ENCODE data around the gene PTPRD. TPM values are rescaled to one million over a fixed set of nuclear protein-coding genes. Genes with fewer than 3 reads are reported as not detected.

The PTPRD gene
- total RNA-seq, 1 experiment from 2014 or later: 0.84 TPM

- DNase-seq (ENCODE audit: low read depth): no peak
Measured at GRCh38 chr9:10173561-10173960, 439.2 kb downstream of the PTPRD start.

DNA sequence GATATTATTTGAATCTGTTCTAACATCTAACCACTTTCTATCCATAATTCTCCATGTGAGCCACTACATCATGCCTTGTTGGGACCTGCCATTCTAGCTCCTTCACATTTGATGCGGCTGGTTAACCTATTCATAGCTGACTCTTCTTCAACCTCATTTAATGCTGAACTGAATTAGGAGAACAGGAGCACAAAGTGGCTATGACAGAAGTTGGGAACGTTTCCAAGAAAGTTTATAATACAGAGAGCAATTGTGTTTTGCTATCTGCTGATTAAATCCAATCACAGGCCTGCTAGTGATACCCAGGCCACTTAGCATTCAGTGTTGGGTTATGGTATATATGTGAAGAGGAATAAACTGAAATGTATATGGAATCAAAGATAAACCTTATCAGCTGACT is 440.3 kb downstream of the PTPRD start:
- DNase-seq (ENCODE audit: low read depth): no peak

DNA sequence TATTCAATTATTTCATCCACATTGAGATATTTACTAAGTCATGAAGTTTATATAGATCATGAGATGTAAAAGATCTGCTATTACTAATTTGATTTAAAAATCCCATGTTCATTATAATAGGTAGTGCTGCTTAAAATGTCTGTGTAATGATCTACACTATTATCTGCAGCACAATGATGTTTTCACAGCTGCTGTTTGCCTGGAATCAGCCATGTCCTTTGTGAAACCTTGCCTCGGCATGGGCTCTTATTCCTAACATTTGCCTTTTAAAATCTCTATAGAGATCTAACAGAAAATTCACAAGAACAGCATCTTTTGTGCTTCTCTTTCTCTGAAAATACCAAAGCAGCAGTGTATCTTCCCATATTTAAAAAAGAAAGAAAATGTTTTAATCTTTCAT is 444.6 kb downstream of the PTPRD start:
- DNase-seq (ENCODE audit: low read depth): no peak

DNA sequence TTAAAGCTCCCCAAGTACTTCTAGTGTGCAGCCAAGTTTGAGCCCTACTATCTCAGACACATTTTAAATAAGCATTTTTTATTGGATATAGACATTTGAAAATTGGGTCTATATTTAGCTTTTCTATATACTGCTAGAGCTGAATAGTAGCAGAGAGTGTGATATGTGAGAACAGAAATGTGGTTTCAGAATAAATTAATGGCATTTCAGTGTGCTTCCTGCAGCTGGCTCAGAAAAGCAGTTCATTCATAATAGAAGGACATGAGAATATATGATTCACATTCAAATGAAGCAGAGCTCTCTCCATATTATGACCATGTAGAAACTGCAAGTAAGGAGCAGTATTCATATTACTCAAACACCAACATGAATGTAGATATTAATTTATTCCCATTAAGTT is 464.0 kb downstream of the PTPRD start:
- DNase-seq (ENCODE audit: low read depth): no peak

DNA sequence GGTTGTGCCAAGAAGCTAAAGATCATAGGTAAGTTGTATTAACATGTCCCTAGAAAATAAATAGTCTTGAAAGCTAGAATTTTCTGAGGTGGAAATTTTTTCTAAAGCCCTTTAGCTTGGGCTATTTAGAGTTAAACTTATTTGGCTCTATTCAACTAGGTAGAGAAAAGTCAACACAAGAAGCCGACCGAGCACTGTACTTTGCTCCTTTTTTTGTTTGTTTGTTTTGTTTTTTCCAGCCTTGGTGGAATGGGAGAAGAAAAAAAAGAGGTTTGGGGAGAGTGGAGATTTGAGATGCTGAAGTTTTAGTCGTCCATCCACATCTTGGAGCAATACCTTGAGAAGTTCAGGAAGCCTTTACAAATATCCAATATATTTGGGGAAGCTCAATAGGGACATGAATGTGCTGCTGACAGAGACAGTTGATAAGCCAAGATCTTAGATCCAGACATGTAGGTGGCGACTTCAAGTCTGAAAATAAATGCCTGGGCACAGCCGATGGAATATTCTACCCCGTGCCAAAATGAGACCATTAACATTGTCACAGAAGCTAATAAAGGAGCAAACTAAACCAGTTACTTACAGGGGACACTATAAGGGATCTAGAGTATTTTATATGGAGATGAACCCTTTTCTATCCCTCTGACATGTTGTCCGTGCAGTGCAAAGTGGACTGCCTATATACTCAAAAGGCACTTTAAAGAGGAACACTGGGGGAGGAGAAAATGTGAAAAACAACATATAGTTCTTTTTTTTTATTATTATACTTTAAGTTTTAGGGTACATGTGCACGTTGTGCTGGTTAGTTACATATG is 466.1 kb downstream of the PTPRD start:
- DNase-seq (ENCODE audit: low read depth): no peak

DNA sequence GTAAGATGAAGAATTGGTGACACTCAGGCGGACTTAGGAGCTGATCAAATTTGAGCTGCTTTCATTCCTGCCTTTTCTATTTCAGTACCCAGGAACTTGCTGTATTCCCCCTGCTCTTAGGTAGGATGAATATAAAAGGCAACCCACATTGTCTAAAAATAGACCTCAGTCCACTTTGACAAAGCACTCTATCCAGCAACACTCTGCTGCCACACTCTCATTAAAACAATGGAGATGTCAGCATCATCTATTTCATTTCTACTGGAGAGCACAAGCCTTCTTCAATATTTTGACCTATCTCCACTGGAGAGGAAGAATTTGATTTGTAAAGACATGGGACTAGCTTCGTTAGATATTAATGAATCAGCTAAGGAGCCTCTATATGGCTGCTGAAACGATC is 468.4 kb downstream of the PTPRD start:
- DNase-seq (ENCODE audit: low read depth): no peak

DNA sequence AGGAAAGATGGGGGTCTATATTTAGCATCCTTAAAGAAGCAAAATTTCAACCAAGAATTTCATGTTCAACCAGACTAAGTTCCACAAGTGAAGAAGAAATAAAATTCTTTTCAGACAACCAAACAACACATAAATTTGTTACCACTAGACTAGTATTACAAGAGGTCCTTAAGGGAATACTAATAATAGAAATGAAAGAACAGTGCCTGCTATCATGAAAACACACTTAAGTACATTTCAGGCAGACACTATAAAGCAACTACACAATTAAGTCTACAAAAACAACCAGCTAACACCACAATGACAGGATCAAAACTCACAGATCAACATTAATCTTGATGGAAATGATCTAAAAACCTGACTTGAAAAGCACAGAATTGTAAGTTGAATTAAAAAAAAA is 477.2 kb downstream of the PTPRD start:
- no peak for DNase-seq (ENCODE audit: low read depth)

GRCh38 chr9:10134266-10134665 is 478.5 kb downstream of the PTPRD start:
- no peak for DNase-seq (ENCODE audit: low read depth)

- no peak for DNase-seq (ENCODE audit: low read depth)
Measured at GRCh38 chr9:10130061-10130675, 482.6 kb downstream of the PTPRD start.

DNA sequence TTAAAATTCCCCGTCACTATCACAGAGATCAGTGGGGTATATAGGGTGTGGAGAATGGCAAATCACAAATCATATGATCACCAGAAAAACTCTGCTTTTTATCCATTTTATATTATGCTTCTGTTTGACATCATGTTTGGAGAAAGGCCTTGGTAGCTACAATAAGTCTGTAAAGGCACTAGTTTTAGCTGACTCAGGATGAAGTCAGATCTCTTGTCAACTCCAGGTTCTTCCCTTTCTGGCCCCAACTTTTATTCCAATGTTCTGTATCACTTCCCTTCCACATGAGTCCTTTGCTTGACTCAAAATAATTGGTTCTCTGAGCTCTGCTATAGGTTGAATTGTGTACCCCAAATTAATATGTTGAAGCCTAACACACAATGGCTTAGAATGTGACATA is 484.9 kb downstream of the PTPRD start:
- no peak for DNase-seq (ENCODE audit: low read depth)

DNA sequence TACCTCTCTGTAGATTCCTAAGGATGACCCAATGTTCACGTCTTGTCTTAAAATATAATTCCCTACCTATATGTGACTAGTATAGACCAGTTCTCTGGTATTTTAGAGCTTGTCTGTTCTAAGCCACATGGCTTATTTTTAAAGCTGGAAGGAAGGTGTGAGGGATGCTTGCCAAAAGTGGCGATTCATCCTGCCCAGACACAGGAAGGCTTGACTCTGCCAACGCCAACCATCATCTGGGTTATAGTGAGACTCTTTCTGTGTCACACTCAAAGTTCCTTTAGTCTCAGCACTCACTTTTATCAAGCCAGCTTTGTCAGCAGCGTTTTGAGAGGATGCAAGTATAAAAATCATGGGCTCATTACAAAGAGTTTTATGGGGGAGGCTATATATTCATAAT is 500.0 kb downstream of the PTPRD start:
- no peak for DNase-seq (ENCODE audit: low read depth)

GRCh38 chr9:10112070-10112469 is 500.7 kb downstream of the PTPRD start:
- no peak for DNase-seq (ENCODE audit: low read depth)

GRCh38 chr9:10108815-10109214 is 504.0 kb downstream of the PTPRD start:
- DNase-seq (ENCODE audit: low read depth): no peak

GRCh38 chr9:10104774-10105173 is 508.0 kb downstream of the PTPRD start:
- DNase-seq (ENCODE audit: low read depth): no peak

DNA sequence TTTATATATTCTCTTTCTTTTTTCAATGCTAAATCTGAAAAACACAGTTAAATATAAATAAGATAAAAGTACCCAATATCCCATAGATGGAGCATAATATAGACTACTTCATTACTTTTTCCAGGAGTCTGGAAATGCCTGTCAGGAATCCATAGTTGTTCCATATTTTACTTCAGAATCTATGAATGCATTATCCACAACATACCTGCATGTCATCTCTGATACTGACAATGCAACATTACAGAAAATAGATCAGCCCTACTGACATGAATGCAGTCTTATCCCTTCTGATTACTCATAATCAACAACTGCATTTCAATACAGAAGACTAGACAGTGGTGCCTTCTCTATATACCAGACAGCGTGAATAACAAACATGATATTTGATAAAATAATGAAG is 517.6 kb downstream of the PTPRD start:
- DNase-seq (ENCODE audit: low read depth): no peak

- DNase-seq (ENCODE audit: low read depth): no peak
Measured at GRCh38 chr9:10094563-10094962, 518.2 kb downstream of the PTPRD start.

DNA sequence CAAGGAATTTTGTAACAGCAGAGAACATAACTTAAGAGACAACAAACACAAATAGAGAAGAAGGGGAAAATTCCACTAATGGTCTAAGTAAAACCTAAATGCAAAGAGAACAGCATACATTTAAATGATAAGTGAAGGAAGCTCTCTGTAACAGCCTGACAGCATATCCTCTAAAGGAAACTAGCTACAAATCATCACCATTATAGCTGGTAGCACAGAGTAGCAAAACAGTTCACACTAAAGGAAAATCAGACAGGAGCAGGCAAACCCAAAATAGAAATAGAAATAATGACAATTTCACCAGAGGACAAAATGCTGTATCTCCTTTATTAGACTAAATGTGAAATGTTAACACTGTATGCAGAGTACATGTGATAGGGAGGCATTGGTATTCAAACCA is 532.8 kb downstream of the PTPRD start:
- no peak for DNase-seq (ENCODE audit: low read depth)

GRCh38 chr9:10079284-10079964 is 533.4 kb downstream of the PTPRD start:
- DNase-seq (ENCODE audit: low read depth): no peak

DNA sequence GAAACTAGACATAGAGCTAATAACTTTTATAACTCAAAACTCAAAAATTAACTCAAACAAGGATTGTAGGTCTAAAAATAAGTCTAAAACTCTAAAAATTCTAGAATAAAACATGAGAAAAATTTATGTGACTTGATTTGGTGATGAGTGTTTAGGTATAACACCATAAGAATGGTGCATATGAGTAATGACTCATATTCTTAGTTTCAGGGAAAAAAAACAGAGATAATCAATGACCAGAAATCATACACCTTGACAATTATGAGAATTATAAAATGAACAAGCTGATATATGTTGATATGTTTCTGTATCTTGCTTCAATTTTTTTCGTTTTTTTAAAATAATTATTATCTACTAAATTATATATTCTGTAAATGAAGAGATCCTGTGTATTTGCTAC is 541.2 kb downstream of the PTPRD start:
- DNase-seq (ENCODE audit: low read depth): no peak

DNA sequence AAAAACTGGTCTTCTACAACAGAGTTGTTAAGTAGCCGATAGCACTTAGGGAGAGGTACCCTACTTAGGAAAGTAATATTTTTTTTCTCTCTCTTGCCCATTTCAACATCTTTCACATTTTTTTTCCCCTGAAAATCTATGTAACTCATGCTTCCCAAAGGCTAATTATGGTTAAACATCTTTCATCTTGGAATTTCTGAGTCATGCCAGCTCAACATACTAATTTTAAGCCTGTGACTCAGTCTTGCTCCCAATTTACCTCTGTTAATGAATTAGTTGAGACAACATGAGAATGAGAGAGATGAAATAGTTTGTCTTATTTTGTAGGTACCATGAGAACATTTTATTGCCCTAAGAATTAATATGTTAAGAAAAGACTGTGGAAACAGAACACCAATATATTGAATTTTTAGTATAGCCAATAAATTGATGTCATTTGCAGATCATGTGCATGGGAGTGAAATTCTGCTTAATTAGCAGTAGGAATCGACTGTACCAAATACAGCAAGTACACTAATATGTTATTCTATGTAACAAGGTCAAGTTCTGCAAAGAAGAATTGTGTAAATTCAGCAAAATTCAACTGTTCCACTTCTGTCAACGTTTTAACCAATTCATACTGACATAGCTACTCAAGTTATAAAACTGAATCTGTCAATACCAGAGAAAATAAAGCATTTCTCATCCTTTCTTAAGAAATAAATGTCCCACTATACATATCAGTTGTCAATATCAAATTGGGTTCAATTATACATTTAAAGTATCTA is 550.0 kb downstream of the PTPRD start:
- peak; percentile 23 for DNase-seq (ENCODE audit: low read depth)

DNA sequence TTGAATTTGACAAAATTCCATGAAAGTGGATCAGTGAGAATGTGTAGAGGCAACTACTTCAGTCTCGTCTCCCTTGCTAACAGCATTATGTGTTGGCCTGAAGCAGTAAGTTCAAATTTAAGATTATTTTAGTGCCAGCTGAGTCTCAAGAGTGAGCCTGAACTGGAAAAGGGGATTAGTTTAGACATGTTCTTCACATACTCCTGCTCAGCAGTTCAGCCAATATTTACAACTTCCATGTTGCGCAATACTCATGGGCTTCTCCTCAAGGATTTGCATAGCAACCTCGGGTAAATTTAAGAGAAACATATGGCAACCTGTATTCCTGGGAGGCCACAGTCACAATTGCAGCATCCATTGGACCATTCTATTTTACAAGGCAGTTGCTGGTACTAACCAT is 553.8 kb downstream of the PTPRD start:
- no peak for DNase-seq (ENCODE audit: low read depth)

- DNase-seq (ENCODE audit: low read depth): no peak
Measured at GRCh38 chr9:10055886-10056395, 556.9 kb downstream of the PTPRD start.
